HG03571 (cell line): ENCODE data around the gene ZMYND19.
"Not testable (repeated sequence)": the region's sequence is repeated elsewhere in the genome, so short reads cannot be mapped to it uniquely, and the experiment has no call there.

Experiments used
- ATAC-seq: cut with Tn5 transposase; IDR thresholded peaks from one replicate; pipeline ENCODE4 v1.9.1; 2021; ENCODE audit not compliant: unreplicated experiment

ZMYND19 gene

DNA sequence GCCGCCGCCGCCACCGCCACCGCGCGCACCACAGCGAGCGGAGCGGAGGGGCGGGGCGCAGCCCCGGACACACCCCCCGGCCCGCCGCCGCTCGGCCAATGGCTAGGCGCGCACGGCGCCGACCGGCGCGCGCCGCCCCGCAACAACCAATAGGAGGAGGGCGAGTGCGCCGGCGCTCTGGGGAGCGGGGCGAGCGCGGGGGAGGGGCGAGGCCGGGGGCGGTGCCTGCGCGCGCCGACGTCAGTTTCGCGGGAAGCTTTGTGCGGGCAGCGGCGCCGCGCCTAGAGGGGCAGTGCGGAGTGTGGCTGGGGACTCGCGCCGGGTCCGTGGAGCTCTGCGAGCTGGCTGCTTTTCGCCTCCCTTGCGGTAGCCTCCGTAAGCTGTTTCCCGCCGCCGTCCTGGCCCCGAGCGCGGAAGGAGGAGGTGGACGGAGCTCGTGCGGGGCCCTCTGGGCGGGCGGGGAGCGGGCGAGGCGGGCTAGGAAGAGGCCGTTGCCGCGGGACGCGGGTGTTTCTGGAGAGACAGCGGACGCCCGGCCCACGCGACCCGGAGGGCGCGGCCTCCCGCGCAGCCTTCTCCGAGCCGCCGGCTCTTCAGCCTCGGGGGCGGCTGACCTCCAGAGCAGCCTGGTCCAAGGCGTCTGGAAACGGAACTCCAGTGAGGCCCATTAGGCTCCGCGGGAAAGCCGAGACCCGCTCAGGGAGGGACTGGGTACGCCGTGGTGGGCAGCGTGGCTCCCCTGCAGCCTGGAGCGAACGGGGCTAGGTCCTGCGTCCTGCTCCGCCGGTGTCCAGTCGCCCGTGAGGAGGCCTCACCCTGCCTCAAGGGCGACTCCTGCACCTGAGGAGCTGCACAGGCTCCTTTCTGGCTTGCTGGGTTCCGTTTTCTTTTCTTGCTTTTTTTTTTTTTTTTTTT, at the start of gene ZMYND19:
TSS of gene ZMYND19 (minus strand) at position 44 of the 915 bp plus-strand sequence. CDS start 249 bp downstream, outside the sequence.
- peak; percentile 78 for ATAC-seq

DNA sequence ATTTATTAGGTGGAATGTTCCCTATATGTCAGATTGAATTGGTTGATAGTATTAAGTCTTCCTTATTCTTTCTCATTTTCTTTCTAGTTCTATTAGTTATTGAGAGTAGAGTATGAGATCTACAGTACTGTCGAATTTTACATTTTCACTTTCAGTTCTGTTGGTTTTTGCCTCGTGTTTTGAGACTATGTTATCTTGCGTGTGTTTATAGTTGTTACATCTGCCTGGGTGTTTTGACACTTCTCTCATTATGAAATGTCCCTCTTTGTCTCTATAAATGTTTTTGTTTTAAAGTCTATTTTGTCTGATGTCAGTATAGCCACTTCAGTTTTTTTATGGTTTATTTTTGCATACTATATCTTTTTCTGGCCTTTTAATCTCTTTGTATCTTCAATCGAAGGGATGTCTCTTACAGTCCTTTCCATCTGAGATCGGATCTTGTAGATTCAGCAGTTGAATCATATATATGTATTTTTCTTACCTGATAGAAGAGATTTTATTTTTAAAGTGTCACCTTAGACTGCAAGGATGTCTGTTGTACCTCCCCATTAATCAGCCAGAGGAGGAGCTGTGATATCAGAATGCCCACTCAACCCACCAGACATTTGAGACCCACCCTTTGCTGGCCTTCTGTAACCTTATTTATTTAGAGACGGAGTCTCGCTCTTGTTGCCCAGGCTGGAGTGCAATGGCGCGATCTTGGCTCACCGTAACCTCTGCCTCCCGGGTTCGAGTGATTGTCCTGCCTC, 49.2 kb upstream of the ZMYND19 start:
- ATAC-seq: no peak

DNA sequence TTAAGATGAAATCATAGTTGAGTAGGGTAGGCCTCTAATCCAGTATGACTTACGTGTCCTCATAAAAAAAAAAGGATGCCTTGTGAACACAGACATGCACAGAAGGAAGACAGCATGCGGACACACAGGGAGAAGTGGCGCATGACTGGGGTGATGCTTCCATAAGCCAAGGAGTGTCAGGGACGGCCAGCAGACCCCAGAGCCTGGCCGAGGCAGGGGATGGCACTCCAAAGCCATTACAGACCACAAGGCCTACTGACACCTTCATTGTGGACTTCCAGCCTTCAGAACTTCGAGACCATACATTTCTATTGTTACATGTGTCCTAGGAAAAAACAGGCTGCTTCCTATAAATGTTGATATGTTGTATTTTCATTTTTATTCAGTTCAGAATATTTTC, 48.4 kb upstream of the ZMYND19 start:
- no peak for ATAC-seq

DNA sequence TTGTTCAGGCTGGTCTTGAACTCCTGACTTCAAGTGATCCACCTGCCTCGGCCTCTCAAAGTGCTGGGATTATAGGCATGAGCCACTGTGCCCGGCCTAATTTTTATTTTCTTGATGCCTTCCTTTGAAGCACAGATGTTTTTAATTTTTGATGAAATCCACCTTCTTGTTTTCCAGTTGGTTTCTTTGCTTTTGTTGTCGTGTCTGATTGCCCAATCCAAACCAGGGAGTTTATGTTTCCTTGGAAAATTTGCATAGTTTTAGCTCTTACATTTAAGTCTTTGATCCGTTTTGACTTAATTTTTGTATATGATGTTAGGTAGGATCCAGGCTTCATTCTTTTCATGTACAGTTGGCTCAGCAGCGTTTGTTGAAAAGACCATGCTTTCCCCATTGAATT, 43.7 kb upstream of the ZMYND19 start:
- ATAC-seq: no peak

DNA sequence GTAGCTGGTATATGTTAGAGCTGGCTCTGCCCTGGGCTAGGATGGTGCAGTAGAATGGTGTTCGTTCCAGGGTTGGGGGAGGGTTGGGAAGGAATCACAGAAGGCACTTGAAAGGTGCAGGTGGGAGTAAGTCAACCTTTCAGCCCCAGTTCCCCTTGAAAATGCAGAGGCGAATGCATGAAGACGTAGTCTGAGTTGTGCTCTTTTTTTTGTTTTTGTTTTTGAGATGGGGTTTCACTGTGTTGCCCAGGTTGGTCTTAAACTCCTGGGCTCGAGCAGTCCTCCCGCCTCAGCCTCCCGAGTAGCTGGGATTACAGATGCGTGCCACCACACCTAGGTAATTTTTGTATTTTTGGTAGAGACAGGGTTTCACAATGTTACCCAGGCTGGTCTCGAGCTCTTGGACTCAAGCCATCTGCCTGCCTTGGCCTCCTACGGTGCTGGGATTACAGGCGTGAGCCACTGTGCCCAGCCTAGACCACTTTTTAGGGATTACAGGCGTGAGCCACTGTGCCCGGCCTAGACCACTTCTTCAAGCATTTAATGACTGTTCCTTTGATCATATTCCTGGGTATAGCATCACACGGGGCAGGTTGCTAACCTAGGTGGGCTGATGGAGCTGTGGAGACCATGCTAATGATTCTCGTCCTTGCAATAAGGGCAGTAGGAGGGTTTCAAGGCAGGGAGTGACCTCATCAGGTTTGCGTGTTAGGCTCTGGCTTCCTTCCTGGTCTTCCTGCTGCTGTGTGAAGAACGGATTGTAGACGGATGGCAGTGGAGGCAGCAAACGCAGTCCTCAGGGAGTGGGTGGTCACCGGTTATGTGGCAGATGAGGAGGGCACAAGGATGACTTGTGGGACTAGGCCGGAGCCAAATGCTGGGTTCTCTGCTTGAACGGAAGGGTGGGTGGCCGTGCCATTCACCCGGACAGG, 42.2 kb upstream of the ZMYND19 start:
- no peak for ATAC-seq

DNA sequence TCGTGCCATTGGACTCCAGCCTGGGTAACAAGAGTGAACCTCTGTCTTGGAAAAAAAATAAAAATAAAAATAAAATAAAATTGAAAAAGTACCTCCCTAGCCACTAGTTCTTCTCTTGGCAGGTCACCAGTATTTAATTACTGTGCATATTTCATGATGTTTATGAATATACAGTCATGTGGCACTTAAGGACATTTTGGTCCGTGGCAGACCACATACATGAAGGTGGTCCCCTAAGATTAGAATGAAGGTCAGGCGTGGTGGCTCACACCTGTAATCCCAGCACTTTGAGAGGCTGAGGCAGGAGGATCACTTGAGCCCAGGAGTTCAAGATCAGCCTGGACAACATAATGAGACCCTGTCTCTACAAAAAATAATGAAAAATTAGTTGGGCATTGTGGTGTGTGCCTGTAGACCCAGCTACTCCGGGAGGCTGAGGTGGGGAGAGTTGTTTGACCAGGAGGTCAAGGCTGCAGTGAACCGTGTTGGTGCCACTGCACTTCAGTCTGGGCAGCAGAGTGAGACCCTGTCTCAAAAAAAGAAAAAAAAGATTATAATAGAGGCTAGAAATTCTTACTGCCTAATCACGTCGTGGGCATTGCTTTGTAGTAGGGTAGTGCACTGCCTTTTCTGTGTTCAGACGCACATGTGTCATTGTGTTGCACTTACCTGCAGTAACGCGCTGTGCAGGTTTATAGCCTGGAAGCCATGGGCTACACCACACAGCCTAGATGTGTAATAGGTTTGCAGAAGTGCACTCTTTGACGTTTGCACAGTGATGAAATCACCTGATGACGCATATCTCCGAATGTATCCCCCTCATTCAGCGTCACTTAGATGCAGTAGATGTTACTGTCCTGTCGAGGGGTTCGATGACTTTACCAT, 41.3 kb upstream of the ZMYND19 start:
- no peak for ATAC-seq

DNA sequence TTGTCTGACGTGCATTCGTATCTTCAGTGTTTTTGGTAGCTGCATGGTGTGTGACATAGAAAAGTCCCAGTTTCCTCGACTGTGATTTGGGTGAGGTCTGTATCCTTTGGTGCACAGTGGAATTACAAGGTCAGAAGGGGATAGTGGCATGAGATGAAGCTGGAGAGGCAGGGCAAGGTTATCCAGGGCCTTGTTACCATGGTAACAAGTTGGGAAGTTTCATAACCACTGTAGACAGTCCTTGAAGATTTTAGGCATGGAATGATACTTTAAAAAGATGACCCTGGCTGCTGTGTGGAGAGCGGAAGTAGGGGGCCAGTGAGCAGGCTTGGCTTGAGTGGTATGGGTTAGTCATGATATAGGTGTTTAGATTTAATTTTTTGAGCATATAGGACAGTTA, 40.4 kb upstream of the ZMYND19 start:
- ATAC-seq: no peak

DNA sequence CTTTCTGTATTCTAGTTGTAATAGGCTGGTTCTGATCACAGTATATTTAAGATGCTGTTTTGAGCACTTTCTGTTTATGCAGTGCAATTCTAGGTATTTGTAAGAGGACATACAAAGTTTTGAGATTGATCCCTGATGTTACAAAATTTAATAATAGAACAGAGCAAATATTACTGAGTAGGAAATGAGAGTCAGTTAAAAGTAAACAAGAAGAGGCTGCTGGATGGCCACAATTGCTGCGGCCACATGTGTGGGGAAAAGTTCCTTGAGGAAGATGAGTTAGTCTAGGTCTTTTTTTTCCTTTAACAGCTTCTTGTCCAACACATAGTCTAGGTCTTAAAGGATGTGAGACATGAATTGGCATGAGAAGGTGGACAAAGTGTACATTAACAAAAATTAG, 39.8 kb upstream of the ZMYND19 start:
- ATAC-seq: no peak

DNA sequence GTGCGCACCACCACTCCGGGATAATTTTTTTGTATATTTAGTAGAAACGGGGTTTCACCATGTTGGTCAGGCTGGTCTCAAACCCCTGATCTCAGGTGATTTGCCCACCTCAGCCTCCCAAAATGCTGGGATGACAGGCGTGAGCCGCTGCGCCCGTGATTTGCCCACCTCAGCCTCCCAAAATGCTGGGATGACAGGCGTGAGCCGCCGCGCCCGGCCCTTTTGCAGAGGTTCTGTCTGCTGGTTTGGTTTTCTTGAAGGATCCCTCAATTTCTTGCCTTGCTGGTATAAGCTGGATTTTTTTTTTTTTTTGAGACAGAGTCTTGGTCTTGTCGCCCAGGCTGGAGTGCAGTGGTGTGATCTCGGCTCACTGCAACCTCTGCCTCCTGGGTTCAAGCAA, 37.1 kb upstream of the ZMYND19 start:
- not testable (repeated sequence) for ATAC-seq

DNA sequence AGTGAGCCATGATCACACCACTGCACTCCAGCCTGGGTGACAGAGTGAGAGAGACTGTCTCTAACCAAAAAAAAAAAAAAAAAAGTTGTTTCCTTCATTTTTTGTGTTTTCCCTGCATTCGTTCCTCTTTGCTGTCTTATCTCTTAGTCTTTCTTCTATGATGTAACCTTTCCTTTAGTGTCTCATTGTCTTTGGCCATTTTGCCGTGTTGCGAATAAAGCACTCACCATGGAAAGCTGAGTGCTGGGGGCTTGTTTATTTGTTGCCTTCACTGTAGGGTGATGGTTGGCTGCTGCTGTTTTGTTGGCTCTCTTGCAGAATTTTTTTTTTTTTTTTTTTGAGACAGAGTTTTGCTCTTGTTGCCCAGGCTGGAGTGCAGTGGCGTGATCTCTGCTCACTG, 36.2 kb upstream of the ZMYND19 start:
- ATAC-seq: no peak

DNA sequence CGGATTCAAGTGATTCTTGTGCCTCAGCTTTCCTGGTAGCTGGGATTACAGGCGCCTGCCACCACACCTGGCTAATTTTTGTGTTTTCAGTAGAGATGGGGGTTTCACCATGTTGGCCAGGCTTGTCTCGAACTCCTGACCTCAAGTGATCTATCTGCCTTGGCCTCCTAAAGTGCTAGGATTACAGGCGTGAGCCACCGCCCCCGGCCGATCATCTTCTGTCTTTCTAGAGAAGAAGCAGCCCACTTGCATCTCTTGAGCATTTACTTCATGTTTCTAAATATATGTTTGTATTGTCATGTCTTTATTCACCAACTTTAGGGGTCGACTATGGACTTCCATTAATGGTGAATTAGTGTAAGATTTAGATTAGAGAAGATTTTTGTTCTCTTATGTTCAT, 31.9 kb upstream of the ZMYND19 start:
- not testable (repeated sequence) for ATAC-seq

DNA sequence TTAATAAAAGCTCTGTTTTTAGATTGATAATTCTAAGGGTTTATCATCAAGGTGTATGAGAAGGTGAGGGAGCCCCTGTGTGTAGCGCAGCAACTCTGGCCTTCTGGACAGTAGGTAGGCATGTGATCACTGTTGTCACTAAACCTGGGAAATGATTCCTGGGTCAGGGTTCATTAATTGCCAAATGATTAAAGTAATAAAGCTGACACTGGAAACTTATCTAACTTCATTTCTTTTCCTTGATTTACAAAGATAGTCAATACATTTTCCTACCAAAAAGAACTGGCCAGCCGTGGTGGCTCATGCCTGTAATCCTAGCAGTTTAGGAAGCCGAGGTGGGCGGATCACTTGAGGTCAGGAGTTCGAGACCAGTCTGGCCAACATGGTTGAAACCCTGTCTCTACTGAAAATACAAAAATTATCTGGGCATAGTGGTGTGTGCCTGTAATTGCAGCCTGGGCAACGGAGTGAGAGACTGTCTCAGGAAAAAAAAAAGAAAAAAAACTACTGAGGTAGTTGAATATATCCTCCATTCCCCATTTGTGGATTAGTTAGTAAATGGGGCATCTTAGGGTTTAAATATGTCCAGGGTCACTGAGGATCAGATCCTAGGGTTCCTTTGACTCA, 30.9 kb upstream of the ZMYND19 start:
- ATAC-seq: no peak

DNA sequence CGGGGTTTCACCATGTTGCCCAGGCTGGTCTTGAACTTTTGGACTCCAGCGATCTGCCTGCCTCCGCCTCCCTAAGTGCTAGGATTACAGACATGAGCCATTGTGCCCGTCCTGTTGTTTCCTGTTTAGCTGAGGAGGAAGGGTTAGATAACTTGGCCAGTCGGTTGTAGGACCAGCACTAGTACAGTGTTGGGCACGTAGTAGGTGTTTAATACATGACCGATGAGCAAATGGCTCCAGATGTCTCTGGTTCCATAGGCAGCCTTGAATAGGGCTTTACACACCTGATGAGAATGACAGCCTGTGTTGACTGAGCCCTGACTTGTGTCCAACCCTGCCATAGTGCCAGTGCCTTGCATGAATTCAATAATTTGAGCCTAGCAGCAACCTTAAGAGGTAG, 30.3 kb upstream of the ZMYND19 start:
- ATAC-seq: no peak

DNA sequence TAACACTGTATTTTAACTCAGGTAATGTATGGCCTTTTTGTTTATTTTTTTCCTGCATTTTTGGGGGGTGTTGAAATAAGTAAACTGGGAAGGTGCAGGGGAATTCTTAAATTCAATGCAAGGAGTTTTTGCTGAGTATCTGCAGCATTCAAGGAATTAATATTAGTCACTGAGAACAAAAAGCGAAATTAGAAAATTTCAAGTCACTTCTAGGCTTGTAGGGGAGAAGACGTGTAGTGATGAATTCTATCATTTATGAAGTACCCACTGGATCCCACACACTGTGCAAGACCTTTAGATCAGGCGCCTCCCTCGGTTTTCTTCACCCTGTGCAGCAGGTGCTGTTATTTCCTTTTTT, 29.7 kb upstream of the ZMYND19 start:
- ATAC-seq: no peak

DNA sequence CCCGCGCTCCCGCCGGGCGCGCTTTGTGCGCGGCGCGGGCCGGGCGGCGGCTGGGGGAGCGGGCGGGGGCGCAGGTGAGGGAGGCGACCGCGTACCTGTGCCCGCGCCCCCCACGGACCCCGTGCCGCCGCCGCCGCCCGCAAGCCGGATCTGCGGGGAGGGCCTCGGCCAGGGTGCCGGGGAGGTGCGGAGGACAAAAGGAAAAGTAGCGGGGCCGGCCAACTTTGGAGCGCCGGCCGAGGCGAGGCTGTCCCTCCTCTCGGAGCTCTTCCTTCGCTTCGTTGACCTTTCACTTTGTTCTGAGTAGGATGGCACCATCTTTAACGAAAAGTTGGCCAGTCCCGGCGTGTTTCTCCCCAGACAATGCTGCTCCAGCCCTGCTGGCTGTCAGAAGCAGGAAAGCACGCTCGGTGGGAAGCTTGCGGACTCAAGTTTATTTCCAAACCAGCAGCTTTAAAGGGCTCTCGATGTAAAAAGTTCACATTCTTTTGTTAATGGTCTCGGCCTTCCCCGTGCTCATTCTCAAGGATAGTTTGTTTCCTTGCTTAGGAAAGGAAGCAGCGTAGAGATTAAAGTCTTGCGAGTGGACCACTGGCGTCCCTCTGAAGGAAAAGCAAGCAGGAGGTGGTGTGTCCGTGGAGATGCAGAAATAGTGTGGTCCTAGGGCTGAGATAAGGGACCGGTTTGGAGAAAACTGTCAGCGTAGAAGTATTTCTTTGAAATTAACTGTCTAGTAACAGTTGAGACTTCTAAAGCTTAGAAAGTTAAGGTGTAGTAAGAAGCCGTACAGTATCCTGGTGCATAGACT, 29.1 kb upstream of the ZMYND19 start:
- ATAC-seq: peak; percentile 11

DNA sequence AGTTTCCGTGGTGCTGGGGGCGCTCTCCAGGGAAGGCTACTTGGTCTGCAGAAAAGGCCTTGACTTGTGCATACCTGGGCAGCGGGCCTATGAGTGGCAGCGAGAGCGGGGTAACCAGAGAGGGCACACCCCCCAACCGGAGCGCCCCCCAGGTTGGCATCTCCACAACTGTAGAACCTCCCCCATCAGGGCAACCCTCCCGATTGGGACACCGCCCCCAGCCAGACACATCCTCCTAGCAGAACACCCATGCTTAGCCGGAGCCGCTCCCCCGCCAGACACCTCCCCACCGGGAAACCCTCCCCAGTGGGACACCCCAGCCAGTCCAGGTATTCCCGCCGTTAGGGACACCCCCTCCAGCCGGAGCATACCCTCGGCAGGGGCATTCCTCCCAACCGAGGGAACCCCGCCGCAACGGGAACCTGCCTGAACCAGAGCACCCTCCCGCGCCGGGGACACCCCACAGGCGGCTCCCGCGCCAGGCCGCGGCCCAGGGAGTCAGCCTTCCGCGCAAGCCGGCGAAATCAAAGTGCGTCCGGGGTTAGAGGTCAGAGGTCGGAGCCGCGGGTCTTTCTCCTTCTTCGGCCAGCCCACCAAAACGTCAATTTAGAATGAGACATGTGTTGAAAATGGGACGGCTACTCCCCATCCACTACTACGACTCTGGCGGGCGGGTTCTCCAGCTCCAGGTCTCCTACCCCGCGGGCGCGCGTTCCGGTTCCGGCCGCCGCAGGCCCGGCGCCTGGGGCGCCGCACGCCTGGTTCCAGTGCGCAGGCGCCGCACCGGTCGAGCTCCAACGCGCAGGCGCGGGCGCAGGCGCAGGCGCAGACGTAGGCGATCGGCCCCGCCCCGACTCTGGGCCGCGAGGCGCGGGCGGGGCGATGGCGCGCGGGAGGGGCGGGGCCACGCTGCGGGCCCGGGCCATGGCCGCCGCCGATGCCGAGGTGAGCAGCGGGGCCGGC, 28.1 kb upstream of the ZMYND19 start, which contains the start of gene EHMT1:
TSS of gene EHMT1 (plus strand) at position 901 of the 963 bp plus-strand sequence. CDS start at position 925, 24 bp downstream.
- peak; percentile 57 for ATAC-seq

DNA sequence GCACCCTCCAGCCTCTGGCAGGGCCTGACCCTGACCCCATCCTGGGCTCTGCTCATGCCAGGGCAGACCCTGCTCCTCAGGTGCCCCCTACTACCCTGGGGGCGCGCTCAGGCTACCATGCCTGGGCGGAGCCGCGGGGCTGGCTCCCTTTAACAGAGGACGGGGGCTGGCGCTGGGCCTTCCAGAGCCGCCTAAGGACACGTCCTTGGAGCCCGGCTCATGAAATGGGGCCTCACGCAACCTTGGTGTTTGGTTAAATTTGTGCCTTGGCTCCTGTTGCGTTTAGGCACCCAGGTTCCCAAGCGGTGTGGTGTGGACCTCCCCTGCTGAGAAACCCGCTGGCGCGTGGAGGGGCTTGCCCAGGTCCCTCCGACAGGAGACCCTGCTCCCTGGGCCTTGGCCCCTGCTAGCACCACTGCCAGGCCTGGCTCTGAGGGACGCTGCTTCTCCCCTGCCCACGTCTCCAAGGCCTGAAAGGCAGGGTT, 25.1 kb upstream of the ZMYND19 start:
- no peak for ATAC-seq
